Keratinocyte (primary cell): ENCODE data around the gene RAB12.
"Not testable (repeated sequence)": the region's sequence is repeated elsewhere in the genome, so short reads cannot be mapped to it uniquely, and the experiment has no call there.

Experiments
- CTCF ChIP-seq, 3 experiments: IDR thresholded peaks in 1 of 3; conservative IDR thresholded peaks in 1 of 3; optimal IDR thresholded peaks in 1 of 3; 2 replicates in 2 of 3; 3 replicates in 1 of 3; pipeline versions ENCODE3 to v1.5.1; 2011; ENCODE audit warnings: low read length in 3 of 3, mild to moderate bottlenecking in 3 of 3, moderate library complexity in 2 of 3, control low read depth in 1 of 3, inconsistent platforms in 1 of 3; ENCODE audit not compliant: insufficient read depth in 2 of 3; ENCODE audit errors: extremely low read depth in 1 of 3
- EZH2 ChIP-seq: IDR thresholded peaks from one replicate; pipeline ENCODE4 v1.6.1; 2012; ENCODE audit warnings: inconsistent platforms, mild to moderate bottlenecking, low read length, moderate library complexity

- TF ChIP-seq CTCF (optimal IDR thresholded peaks at IDR 0.05 in 1 of 3, IDR thresholded peaks at IDR 0.05 in 1 of 3, conservative IDR thresholded peaks at IDR 0.05 in 1 of 3; ENCODE audit: extremely low read depth in 1 of 3, insufficient read depth in 2 of 3, low read length in 3 of 3) = peak in 1 of 3 experiments; percentile 1
- TF ChIP-seq EZH2 = not testable (repeated sequence)
Measured at GRCh38 chr18:8651478-8652261, 42.4 kb downstream of the RAB12 start.
